HFFc6 (cell line): ENCODE data around the gene SIM2. TPM values are rescaled to one million over a fixed set of nuclear protein-coding genes. Genes with fewer than 3 reads are reported as not detected.

Experiments
- DNase-seq: peaks from one replicate; pipeline ENCODE4 v3.0.0-alpha.2; 2018
- H3K27ac Mint-ChIP-seq: 2 replicates; pipeline ENCODE4 v1.8.0; 2020; ENCODE audit warnings: mild to moderate bottlenecking, mixed read lengths
- H3K27me3 Mint-ChIP-seq: 2 replicates; pipeline ENCODE4 v1.8.0; 2021; ENCODE audit warnings: mild to moderate bottlenecking, moderate library complexity, mixed read lengths; ENCODE audit not compliant: insufficient read depth
- H3K36me3 Mint-ChIP-seq: 2 replicates; pipeline ENCODE4 v1.8.0; 2021; ENCODE audit warnings: low read depth, mixed read lengths
- H3K4me1 Mint-ChIP-seq: 2 replicates; pipeline ENCODE4 v1.8.0; 2020; ENCODE audit warnings: low read depth, mixed read lengths
- H3K4me3 Mint-ChIP-seq: 2 replicates; pipeline ENCODE4 v1.8.0; 2020; ENCODE audit warnings: mild to moderate bottlenecking, moderate library complexity, mixed read lengths
- H3K9me3 Mint-ChIP-seq: 2 replicates; pipeline ENCODE4 v1.8.0; 2020; ENCODE audit warnings: mild to moderate bottlenecking, mixed read lengths
- CTCF ChIP-seq: fragments of 200-600 bp; sonication (generic); IDR thresholded peaks from 2 replicates; pipeline ENCODE4 v1.5.0; 2021; ENCODE audit warnings: antibody characterized with exemption, mild to moderate bottlenecking
- total RNA-seq, 6 experiments: library from RNA; stranded (reverse); fragmentation: NEBNext Ultra II Directional; extraction: Animal tissue kit (Norgen Biotek cat#: 25700); gene quantifications; 2 replicates in 1 of 6; 3 replicates in 5 of 6; pipeline ENCODE4 v1.2.3, GENCODE V29; 2021

Gene SIM2
- total RNA-seq, 6 experiments from 2014 or later, result not detected

GRCh38 chr21:36767096-36767495 lies 68.2 kb downstream of the SIM2 start:
- H3K27me3 Mint-ChIP-seq, result no peaks in the 10 kb centered on the region
- H3K27ac Mint-ChIP-seq, result no peak overlapping the region
- no peak for TF ChIP-seq CTCF
- peaks cover 6% of the 10 kb centered on the region; the same call in 1 of the 2 replicates for H3K36me3 Mint-ChIP-seq
- DNase-seq, result no peak
- no peaks in the 10 kb centered on the region; the same call in 1 of the 2 replicates for H3K4me1 Mint-ChIP-seq
- H3K4me3 Mint-ChIP-seq, result no peak overlapping the region
- H3K9me3 Mint-ChIP-seq, result no peaks in the 10 kb centered on the region

GRCh38 chr21:36768496-36768895 lies 69.6 kb downstream of the SIM2 start:
- Mint-ChIP-seq H3K36me3 (peaks cover 6% of the 10 kb centered on the region; the same call in 1 of the 2 replicates), H3K4me3 (no peak overlapping the region), H3K9me3 (no peaks in the 10 kb centered on the region), H3K4me1 (peaks cover 9% of the 10 kb centered on the region), H3K27me3 (no peaks in the 10 kb centered on the region), H3K27ac (no peak overlapping the region)
- no peak for TF ChIP-seq CTCF
- no peak for DNase-seq

GRCh38 chr21:36769051-36769839 lies 70.3 kb downstream of the SIM2 start:
- H3K9me3 Mint-ChIP-seq, result no peaks in the 10 kb centered on the region
- H3K27ac Mint-ChIP-seq, result no peak overlapping the region
- no peak overlapping the region for H3K4me3 Mint-ChIP-seq
- DNase-seq, result no peak
- H3K27me3 Mint-ChIP-seq, result no peaks in the 10 kb centered on the region
- no peak for TF ChIP-seq CTCF
- peaks cover 6% of the 10 kb centered on the region; the same call in 1 of the 2 replicates for H3K36me3 Mint-ChIP-seq
- H3K4me1 Mint-ChIP-seq, result peaks cover 11% of the 10 kb centered on the region

- no peak overlapping the region for H3K27ac Mint-ChIP-seq
- H3K9me3 Mint-ChIP-seq, result no peaks in the 10 kb centered on the region
- DNase-seq, result peak; percentile 63
- H3K4me1 Mint-ChIP-seq, result peaks cover 11% of the 10 kb centered on the region
- H3K36me3 Mint-ChIP-seq, result no peaks in the 10 kb centered on the region
- H3K27me3 Mint-ChIP-seq, result no peaks in the 10 kb centered on the region
- no peak overlapping the region for H3K4me3 Mint-ChIP-seq
- no peak for TF ChIP-seq CTCF
These were observed 74.2 kb downstream of the SIM2 start for GRCh38 chr21:36773117-36773516.

GRCh38 chr21:36773995-36774394 lies 75.1 kb downstream of the SIM2 start:
- H3K4me3 Mint-ChIP-seq, result no peak overlapping the region
- DNase-seq, result no peak
- peaks cover 11% of the 10 kb centered on the region for H3K4me1 Mint-ChIP-seq
- H3K36me3 Mint-ChIP-seq, result no peaks in the 10 kb centered on the region
- TF ChIP-seq CTCF, result no peak
- H3K27me3 Mint-ChIP-seq, result no peaks in the 10 kb centered on the region
- no peak overlapping the region for H3K27ac Mint-ChIP-seq
- H3K9me3 Mint-ChIP-seq, result no peaks in the 10 kb centered on the region
